ENCODE measurements around the gene SERINC2. TPM values are rescaled to one million over a fixed set of nuclear protein-coding genes. Genes with fewer than 3 reads are reported as not detected.

SERINC2 gene
- total and polyA plus RNA-seq, 8 donors = 12.3 to 114 (median 66.0) TPM

GRCh38 chr1:31413405-31414001 is 490 bp downstream of the SERINC2 start:
- WGBS, 5 donors = 0 to 2% (median 1%) methylated on average over 46 to 54 of the region's 54 CpGs
- DNase-seq = peak; percentile 87 to 90
- intact Hi-C loops (cut with DNase I; ENCODE audit: low total_unique reads) = no loop called here

DNA sequence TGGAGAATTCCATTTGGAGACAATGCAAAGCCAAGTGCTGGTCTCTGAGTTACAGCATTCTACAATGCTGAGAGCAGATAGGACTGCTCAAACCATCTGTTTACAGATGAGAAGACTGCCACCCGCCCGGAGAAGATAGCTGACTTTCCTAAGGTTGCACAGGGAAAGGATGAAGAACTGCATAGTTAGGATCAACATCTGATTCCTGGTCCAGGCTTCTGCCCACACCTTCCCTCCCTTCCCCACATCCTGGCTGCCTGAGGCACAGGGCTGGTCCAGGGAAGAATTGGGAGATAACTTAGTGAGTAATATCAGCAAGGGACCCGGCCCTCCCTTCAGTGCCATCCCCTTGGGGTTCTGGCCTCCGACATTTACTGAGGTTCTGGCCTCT is 2.0 kb downstream of the SERINC2 start:
- no peak for DNase-seq
- intact Hi-C loops (cut with DNase I; ENCODE audit: low total_unique reads) = no loop called here
- Histone ChIP-seq H3K4me1 (peaks cover 9 to 47% (median 36%) of the 10 kb centered on the region in 4 donors), H3K9me3 (no peaks in the 10 kb centered on the region), H3K4me3 (peak overlapping the region in 2 of 4 donors; percentile 66 to 80), H3K27ac (peak overlapping the region; percentile 6 to 97 (median 92)), H3K36me3 (no peaks in the 10 kb centered on the region), H3K27me3 (peaks cover 0 to 32% (median 10%) of the 10 kb centered on the region in 3 donors)
- 69 to 88% (median 84%) methylated on average over 4 of the region's 4 CpGs for WGBS, 5 donors
- TF ChIP-seq POLR2A (IDR thresholded peaks at IDR 0.05) = no peak

More at GRCh38 chr1:31413405-31414001, 490 bp downstream of the SERINC2 start:
- Histone ChIP-seq H3K4me3 (peak overlapping the region; percentile 66 to 80 (median 76)), H3K4me1 (peaks cover 9 to 47% (median 36%) of the 10 kb centered on the region in 4 donors), H3K27me3 (peaks cover 0 to 37% (median 10%) of the 10 kb centered on the region in 3 donors), H3K27ac (peak overlapping the region; percentile 88 to 97 (median 92)), H3K36me3 (no peaks in the 10 kb centered on the region), H3K9me3 (no peaks in the 10 kb centered on the region)
- peak in 1 of 3 donors; percentile 39 for TF ChIP-seq POLR2AphosphoS5 (IDR thresholded peaks at IDR 0.05)
- TF ChIP-seq CTCF (IDR thresholded peaks at IDR 0.05) = no peak
- TF ChIP-seq EP300 (IDR thresholded peaks at IDR 0.05) = no peak
- TF ChIP-seq POLR2A (IDR thresholded peaks at IDR 0.05) = no peak

- 91 to 100% (median 93%) methylated on average over 2 of the region's 2 CpGs for WGBS, 5 donors
- no peaks in the 10 kb centered on the region for H3K9me3 ChIP-seq
- H3K36me3 ChIP-seq = no peaks in the 10 kb centered on the region
- TF ChIP-seq POLR2A (IDR thresholded peaks at IDR 0.05) = no peak
- TF ChIP-seq EP300 (IDR thresholded peaks at IDR 0.05) = no peak
- no peak for TF ChIP-seq POLR2AphosphoS5 (IDR thresholded peaks at IDR 0.05)
- peak overlapping the region in 4 of 5 donors; percentile 40 to 97 (median 87) for H3K27ac ChIP-seq
- H3K27me3 ChIP-seq = peaks cover 0 to 26% (median 10%) of the 10 kb centered on the region in 3 donors
- peaks cover 9 to 47% (median 36%) of the 10 kb centered on the region in 4 donors for H3K4me1 ChIP-seq
- intact Hi-C loops (cut with DNase I; ENCODE audit: low total_unique reads) = no loop called here
- H3K4me3 ChIP-seq = no peak overlapping the region
- DNase-seq = no peak
These were observed 2.6 kb downstream of the SERINC2 start for GRCh38 chr1:31415658-31416057.

GRCh38 chr1:31416101-31416736 is 3.2 kb downstream of the SERINC2 start:
- TF ChIP-seq CTCF (IDR thresholded peaks at IDR 0.05) (no peak), POLR2AphosphoS5 (IDR thresholded peaks at IDR 0.05) (peak in 1 of 3 donors; percentile 76)
- Histone ChIP-seq H3K27me3 (peaks cover 0 to 21% (median 10%) of the 10 kb centered on the region in 3 donors), H3K9me3 (no peaks in the 10 kb centered on the region), H3K4me1 (peaks cover 9 to 48% (median 36%) of the 10 kb centered on the region in 4 donors), H3K36me3 (no peaks in the 10 kb centered on the region), H3K27ac (peak overlapping the region in 4 of 5 donors; percentile 40 to 97 (median 87)), H3K4me3 (no peak overlapping the region)
- DNase-seq = peak in 1 of 2 donors; percentile 81
- WGBS, 5 donors = 45 to 73% (median 61%) methylated on average over 7 of the region's 7 CpGs
- intact Hi-C loops (cut with DNase I; ENCODE audit: low total_unique reads) = no loop called here

- no peak for DNase-seq
- H3K36me3 ChIP-seq = no peaks in the 10 kb centered on the region
- H3K27ac ChIP-seq = no peak overlapping the region
- H3K4me1 ChIP-seq = peaks cover 9 to 57% (median 36%) of the 10 kb centered on the region in 4 donors
- WGBS, 5 donors = 85 to 92% (median 89%) methylated on average over 3 of the region's 3 CpGs
- intact Hi-C loops (cut with DNase I; ENCODE audit: low total_unique reads) = no loop called here
- peaks cover 0 to 12% (median 10%) of the 10 kb centered on the region in 3 donors for H3K27me3 ChIP-seq
- no peak overlapping the region for H3K4me3 ChIP-seq
- no peaks in the 10 kb centered on the region for H3K9me3 ChIP-seq
- TF ChIP-seq POLR2AphosphoS5 (IDR thresholded peaks at IDR 0.05) (no peak), EP300 (IDR thresholded peaks at IDR 0.05) (no peak), POLR2A (IDR thresholded peaks at IDR 0.05) (no peak), CTCF (IDR thresholded peaks at IDR 0.05) (no peak)
These were observed 4.1 kb downstream of the SERINC2 start for GRCh38 chr1:31417148-31417547.
